ENCODE data around the gene TTPAL. TPM values are rescaled to one million over a fixed set of nuclear protein-coding genes. Genes with fewer than 3 reads are reported as not detected.

The TTPAL gene
- total and polyA plus RNA-seq, 9 of the 15 experiments (the other 6 are each of a cell fraction or from before 2014, with no cell fraction given), result 1.1 to 7.0 (median 2.6) TPM

- intact Hi-C loops (cut with micrococcal nuclease), result no loop called here
- no peak overlapping the region for H3K4me2 ChIP-seq (ENCODE audit: insufficient read depth, low read length)
Measured at GRCh38 chr20:44494266-44494665, 18.6 kb downstream of the TTPAL start.

GRCh38 chr20:44494681-44495080 is 19.0 kb downstream of the TTPAL start:
- H3K27ac ChIP-seq (ENCODE audit: extremely low read depth, low read depth, low read length), result no peak overlapping the region
- no peak for TF ChIP-seq U2AF1 (optimal IDR thresholded peaks at IDR 0.05; ENCODE audit: low read depth, low read length)
- no peak for TF ChIP-seq BACH1 (tag; IDR thresholded peaks at IDR 0.05)
- TF ChIP-seq CHD1 (IDR thresholded peaks at IDR 0.05; ENCODE audit: low read length), result no peak
- TF ChIP-seq PHB (CRISPR knock-in tag; IDR thresholded peaks at IDR 0.05), result no peak
- no peak for TF ChIP-seq MECOM (CRISPR knock-in tag; IDR thresholded peaks at IDR 0.05)
- TF ChIP-seq NR3C1 (CRISPR knock-in tag; IDR thresholded peaks at IDR 0.05), result no peak
- TF ChIP-seq FOXO4 (CRISPR knock-in tag; IDR thresholded peaks at IDR 0.05), result no peak
- TF ChIP-seq TAF7 (tag; IDR thresholded peaks at IDR 0.05), result no peak
- TF ChIP-seq ZNF561 (CRISPR knock-in tag; conservative IDR thresholded peaks at IDR 0.05), result no peak
- TF ChIP-seq RBM39 (optimal IDR thresholded peaks at IDR 0.05; ENCODE audit: low read depth, low read length), result no peak
- TF ChIP-seq KHSRP (IDR thresholded peaks at IDR 0.05), result no peak
- intact Hi-C loops (cut with micrococcal nuclease) (no loop called here), in situ Hi-C loops (cut with MboI) (no loop called here)
- no peaks in the 10 kb centered on the region for H3K79me2 ChIP-seq (ENCODE audit: control insufficient read depth, insufficient read depth, low read length)
- BruUV-seq (replicated peaks), result no TSS peak
- H3K4me1 ChIP-seq (replicated peaks in 1 of 2; ENCODE audit: control insufficient read depth in 2 of 2, insufficient read depth in 2 of 2, low read length in 2 of 2), result no peaks in the 10 kb centered on the region; a peak in 2 of 5 replicates
- H3K27me3 ChIP-seq (ENCODE audit: control insufficient read depth in 2 of 2, insufficient read depth in 2 of 2, low read length in 2 of 2), result no peaks in the 10 kb centered on the region
- no peaks in the 10 kb centered on the region for H3K9me3 ChIP-seq (replicated peaks; ENCODE audit: control insufficient read depth, insufficient read depth, low read depth, low read length)
- ChIA-PET POLR2A (interaction anchor here (1.0 to 2.6 kb wide), 4 partner anchors 9 to 16 kb away, joined by 3 to 14 read pairs (median 3); no protein-coding TSS in a partner anchor), CTCF (ENCODE audit: low intra/inter-chr PET ratio) (no interaction called here)
- H3K4me3 ChIP-seq, result no peak overlapping the region
- no peak for FAIRE-seq
- no peak overlapping the region for H3K4me2 ChIP-seq (ENCODE audit: insufficient read depth, low read length)
- no peak for ATAC-seq
- no peak overlapping the region for H2AFZ ChIP-seq (ENCODE audit: low read depth, low read length)
- no peak overlapping the region for H3K9ac ChIP-seq (ENCODE audit: insufficient read depth in 1 of 2, low read depth in 2 of 2, low read length in 2 of 2)
- 100% methylated on average over 1 of the region's 3 CpGs for WGBS (ENCODE audit: insufficient coverage, low coverage, missing lambda C conversion rate)
- DNase-seq (ENCODE audit: extremely low read depth in 1 of 4, low spot score in 3 of 4), result no peak
- H4K20me1 ChIP-seq (replicated peaks; ENCODE audit: control insufficient read depth, insufficient read depth, low read length), result peaks cover 3% of the 10 kb centered on the region; the same call in 1 of the 2 replicates
- no peaks in the 10 kb centered on the region for H3K9me1 ChIP-seq (ENCODE audit: control insufficient read depth, insufficient read depth, low read length)
- peaks cover 83% of the 10 kb centered on the region for H3K36me3 ChIP-seq (ENCODE audit: control insufficient read depth, insufficient read depth, low read length)

More at GRCh38 chr20:44494266-44494665, 18.6 kb downstream of the TTPAL start:
- no peak overlapping the region for H3K4me3 ChIP-seq
- no peaks in the 10 kb centered on the region; a peak in 2 of 5 replicates for H3K4me1 ChIP-seq (replicated peaks in 1 of 2; ENCODE audit: control insufficient read depth in 2 of 2, insufficient read depth in 2 of 2, low read length in 2 of 2)
- DNase-seq (ENCODE audit: extremely low read depth in 1 of 4, low spot score in 3 of 4) (no peak), FAIRE-seq (no peak), ATAC-seq (no peak)
- POLR2A ChIA-PET, result interaction anchor here (1.0 to 2.6 kb wide), 2 partner anchors 10 to 14 kb away, joined by 3 to 14 read pairs; no protein-coding TSS in a partner anchor
- TF ChIP-seq EWSR1 (IDR thresholded peaks at IDR 0.05; ENCODE audit: borderline replicate concordance, low read depth, partially characterized antibody), result no peak
- TF ChIP-seq BRF2 (IDR thresholded peaks at IDR 0.05; ENCODE audit: borderline replicate concordance, insufficient read depth, insufficient read length), result no peak
- TF ChIP-seq ZNF354B (CRISPR knock-in tag; IDR thresholded peaks at IDR 0.05), result no peak
- no peaks in the 10 kb centered on the region for H3K27me3 ChIP-seq (ENCODE audit: control insufficient read depth in 2 of 2, insufficient read depth in 2 of 2, low read length in 2 of 2)
- H3K9ac ChIP-seq (ENCODE audit: insufficient read depth in 1 of 2, low read depth in 2 of 2, low read length in 2 of 2), result no peak overlapping the region
- H3K27ac ChIP-seq (ENCODE audit: extremely low read depth, low read depth, low read length), result no peak overlapping the region
- 86% methylated on average over 1 of the region's 1 CpG for WGBS (ENCODE audit: insufficient coverage, low coverage, missing lambda C conversion rate)
- H3K79me2 ChIP-seq (ENCODE audit: control insufficient read depth, insufficient read depth, low read length), result no peaks in the 10 kb centered on the region
- in situ Hi-C loops (cut with MboI), result no loop called here
- BruUV-seq (replicated peaks), result no TSS peak
- no peaks in the 10 kb centered on the region for H3K9me3 ChIP-seq (replicated peaks; ENCODE audit: control insufficient read depth, insufficient read depth, low read depth, low read length)
- H2AFZ ChIP-seq (ENCODE audit: low read depth, low read length), result no peak overlapping the region
- CTCF ChIA-PET (ENCODE audit: low intra/inter-chr PET ratio), result no interaction called here
- H4K20me1 ChIP-seq (replicated peaks; ENCODE audit: control insufficient read depth, insufficient read depth, low read length), result peaks cover 3% of the 10 kb centered on the region; the same call in 1 of the 2 replicates
- H3K9me1 ChIP-seq (ENCODE audit: control insufficient read depth, insufficient read depth, low read length), result no peaks in the 10 kb centered on the region
- H3K36me3 ChIP-seq (ENCODE audit: control insufficient read depth, insufficient read depth, low read length), result peaks cover 83% of the 10 kb centered on the region

All from K562 (cell line).